ENCODE data around the gene HSPA6. TPM values are rescaled to one million over a fixed set of nuclear protein-coding genes. Genes with fewer than 3 reads are reported as not detected.
"Not testable (repeated sequence)": the region's sequence is repeated elsewhere in the genome, so short reads cannot be mapped to it uniquely, and the experiment has no call there.

HSPA6 gene
- total RNA-seq, 4 donors from 2014 or later = 0.55 to 1.2 (median 0.77) TPM; not detected in 1

GRCh38 chr1:161556990-161557389 lies 32.6 kb downstream of the HSPA6 start:
- H3K4me1 ChIP-seq; DNase-seq; H3K4me3 ChIP-seq; H3K9me3 ChIP-seq; H3K36me3 ChIP-seq; H3K27ac ChIP-seq; H3K27me3 ChIP-seq; intact Hi-C loops (cut with DNase I; ENCODE audit: low total_unique reads): not testable (repeated sequence)

GRCh38 chr1:161557506-161558450 lies 33.4 kb downstream of the HSPA6 start:
- DNase-seq; H3K4me3 ChIP-seq; H3K27me3 ChIP-seq; intact Hi-C loops (cut with DNase I; ENCODE audit: low total_unique reads); H3K9me3 ChIP-seq; H3K27ac ChIP-seq; H3K4me1 ChIP-seq; H3K36me3 ChIP-seq: not testable (repeated sequence)

GRCh38 chr1:161560960-161561715 lies 36.8 kb downstream of the HSPA6 start:
- H3K36me3 ChIP-seq; intact Hi-C loops (cut with DNase I; ENCODE audit: low total_unique reads); DNase-seq; H3K4me1 ChIP-seq; H3K4me3 ChIP-seq; H3K27me3 ChIP-seq; H3K27ac ChIP-seq; H3K9me3 ChIP-seq: not testable (repeated sequence)

GRCh38 chr1:161562441-161562840 lies 38.1 kb downstream of the HSPA6 start:
- H3K9me3 ChIP-seq; H3K27ac ChIP-seq; H3K4me3 ChIP-seq; intact Hi-C loops (cut with DNase I; ENCODE audit: low total_unique reads); H3K27me3 ChIP-seq; H3K4me1 ChIP-seq; DNase-seq; H3K36me3 ChIP-seq: not testable (repeated sequence)

- H3K27ac ChIP-seq, H3K27me3 ChIP-seq: not testable (repeated sequence)
Measured at GRCh38 chr1:161563522-161563921, 39.2 kb downstream of the HSPA6 start.

GRCh38 chr1:161566602-161566960 lies 42.2 kb downstream of the HSPA6 start:
- H3K36me3 ChIP-seq; H3K27ac ChIP-seq; H3K4me1 ChIP-seq; H3K27me3 ChIP-seq; H3K9me3 ChIP-seq; intact Hi-C loops (cut with DNase I; ENCODE audit: low total_unique reads); DNase-seq; H3K4me3 ChIP-seq: not testable (repeated sequence)

More at GRCh38 chr1:161563522-161563921, 39.2 kb downstream of the HSPA6 start:
- H3K4me1 ChIP-seq; DNase-seq; H3K9me3 ChIP-seq; intact Hi-C loops (cut with DNase I; ENCODE audit: low total_unique reads); H3K36me3 ChIP-seq; H3K4me3 ChIP-seq: not testable (repeated sequence)

GRCh38 chr1:161571703-161572102 lies 47.4 kb downstream of the HSPA6 start:
- H3K27me3 ChIP-seq; H3K4me1 ChIP-seq; H3K4me3 ChIP-seq; intact Hi-C loops (cut with DNase I; ENCODE audit: low total_unique reads); H3K36me3 ChIP-seq; H3K27ac ChIP-seq; DNase-seq; H3K9me3 ChIP-seq: not testable (repeated sequence)

Other genes starting within 250 kb of the HSPA6 start
- 10 to 100 TPM in 1 of 4 donors, 1 to 10 TPM in 1, not detected in 2; 2.2 to 10.7 TPM for gene MPZ, start 214.6 kb upstream of the HSPA6 start, total RNA-seq
- 100 to 1,000 TPM in 1 of 4 donors, 10 to 100 TPM in 3; 28.5 to 127 (median 55.8) TPM for gene SDHC, start 210.2 kb upstream of the HSPA6 start, total RNA-seq
- not detected for gene CFAP126, start 156.7 kb upstream of the HSPA6 start, total RNA-seq
- 10 to 100 TPM; 11.5 to 57.6 (median 20.2) TPM for gene FCGR2A, start 19.1 kb upstream of the HSPA6 start, total RNA-seq
- gene FCGR3A, start 25.3 kb downstream of the HSPA6 start, total RNA-seq = 10 to 100 TPM in 2 of 4 donors, 1 to 10 TPM in 2; 2.2 to 16.2 (median 6.7) TPM
- 1 to 10 TPM in 1 of 4 donors, under 1 TPM in 1, not detected in 2; 0.26 to 1.1 TPM for gene FCGR3B, start 106.6 kb downstream of the HSPA6 start, total RNA-seq
- gene FCGR2B, start 138.6 kb downstream of the HSPA6 start, total RNA-seq = 10 to 100 TPM in 1 of 4 donors, 1 to 10 TPM in 2, under 1 TPM in 1; 0.59 to 14.1 (median 3.2) TPM
- gene FCRLA, start 182.7 kb downstream of the HSPA6 start, total RNA-seq = under 1 TPM in 1 of 4 donors, not detected in 3; 0.41 TPM
- under 1 TPM in 3 of 4 donors, not detected in 1; 0.26 to 0.52 (median 0.35) TPM for gene FCRLB, start 197.0 kb downstream of the HSPA6 start, total RNA-seq
- gene DUSP12, start 225.2 kb downstream of the HSPA6 start, total RNA-seq = 10 to 100 TPM; 16.4 to 62.7 (median 29.3) TPM
- gene ATF6, start 241.8 kb downstream of the HSPA6 start, total RNA-seq = 10 to 100 TPM; 16.2 to 37.7 (median 30.0) TPM